Endothelial cell of umbilical vein (primary cell): ENCODE data around the gene MS4A4A.

Experiments used
- CTCF ChIP-seq, 2 donors: IDR thresholded peaks; 1 replicate in 1 of 2; 2 replicates in 1 of 2; pipeline ENCODE4 v1.5.1; 2011; ENCODE audit warnings: low read length in 2 of 2, mild to moderate bottlenecking in 2 of 2, moderate library complexity in 2 of 2, control low read depth in 1 of 2, inconsistent platforms in 1 of 2, low read depth in 1 of 2; ENCODE audit not compliant: insufficient read depth in 1 of 2; ENCODE audit errors: extremely low read depth in 1 of 2
- EZH2 ChIP-seq: IDR thresholded peaks from 2 replicates; pipeline ENCODE4 v1.6.1; 2012; ENCODE audit warnings: borderline replicate concordance, low read depth, mild to moderate bottlenecking, moderate library complexity, low read length, inconsistent platforms; ENCODE audit not compliant: severe bottlenecking
- FOS ChIP-seq: IDR thresholded peaks from 2 replicates; pipeline ENCODE4 v1.6.1; 2011; ENCODE audit warnings: mild to moderate bottlenecking, low read length, moderate library complexity, borderline replicate concordance; ENCODE audit not compliant: insufficient read depth
- GATA2 ChIP-seq: IDR thresholded peaks from 2 replicates; pipeline ENCODE4 v1.7.0; 2011; ENCODE audit warnings: low read depth, mild to moderate bottlenecking, moderate library complexity, mixed read lengths, low read length; ENCODE audit not compliant: insufficient read length, insufficient read depth
- JUN ChIP-seq: IDR thresholded peaks from 2 replicates; pipeline ENCODE4 v1.6.1; 2011; ENCODE audit warnings: borderline replicate concordance, low read depth; ENCODE audit not compliant: insufficient read length, insufficient read depth
- MAX ChIP-seq: IDR thresholded peaks from 2 replicates; pipeline ENCODE4 v1.6.1; 2011; ENCODE audit not compliant: insufficient read depth, insufficient read length
- MYC ChIP-seq: IDR thresholded peaks from one replicate; pipeline ENCODE4 v1.6.1; 2011; ENCODE audit warnings: mild to moderate bottlenecking, low read depth, low read length
- POLR2A ChIP-seq: IDR thresholded peaks from 2 replicates; pipeline ENCODE4 v1.6.1; 2012; ENCODE audit warnings: low read depth, mild to moderate bottlenecking, control low read depth, low read length
- POLR2AphosphoS5 ChIP-seq: IDR thresholded peaks from 2 replicates; pipeline ENCODE4 v1.6.1; 2012; ENCODE audit warnings: low read depth, mild to moderate bottlenecking, control low read depth, low read length, moderate library complexity; ENCODE audit not compliant: insufficient read depth

GRCh38 chr11:60321051-60321450, 40.6 kb downstream of the MS4A4A start:
- TF ChIP-seq EZH2 (no peak), CTCF (IDR thresholded peaks at IDR 0.05; ENCODE audit: extremely low read depth in 1 of 2, insufficient read depth in 1 of 2, low read depth in 1 of 2, low read length in 2 of 2) (no peak), POLR2A (no peak), MYC (no peak), MAX (no peak), JUN (no peak), POLR2AphosphoS5 (no peak), GATA2 (no peak), FOS (no peak)
